Endodermal cell (in vitro differentiated cells): Measurements from ENCODE around the gene GSTT4. TPM values are rescaled to one million over a fixed set of nuclear protein-coding genes. Genes with fewer than 3 reads are reported as not detected.

ENCODE experiments used
- DNase-seq: peaks from one replicate; pipeline ENCODE4 v3.0.0-alpha.2; 2017
- H3K27ac ChIP-seq: 2 replicates; pipeline ENCODE4 v1.5.1; 2013; ENCODE audit warnings: mild to moderate bottlenecking, low read depth, low read length, moderate library complexity
- H3K27me3 ChIP-seq: 2 replicates; pipeline ENCODE4 v1.6.1; 2013; ENCODE audit warnings: mild to moderate bottlenecking, low read length, moderate library complexity; ENCODE audit not compliant: insufficient read depth, control insufficient read depth, poor library complexity, severe bottlenecking
- H3K36me3 ChIP-seq: 2 replicates; pipeline ENCODE4 v1.7.0; 2013; ENCODE audit warnings: mild to moderate bottlenecking, low read length, moderate library complexity; ENCODE audit not compliant: control insufficient read depth, insufficient read depth
- H3K4me1 ChIP-seq: one replicate; pipeline ENCODE4 v1.7.0; 2013; ENCODE audit warnings: low read length; ENCODE audit not compliant: control insufficient read depth, insufficient read depth
- H3K4me3 ChIP-seq: 2 replicates; pipeline ENCODE4 v1.5.1; 2013; ENCODE audit warnings: mild to moderate bottlenecking, low read length, moderate library complexity
- H3K9ac ChIP-seq: 2 replicates; pipeline ENCODE4 v1.6.1; 2013; ENCODE audit warnings: mild to moderate bottlenecking, low read length, moderate library complexity; ENCODE audit not compliant: poor library complexity, severe bottlenecking; ENCODE audit errors: extremely low read depth
- H3K9me3 ChIP-seq: 2 replicates; pipeline ENCODE4 v1.6.1; 2013; ENCODE audit warnings: mild to moderate bottlenecking, low read length, moderate library complexity; ENCODE audit not compliant: control insufficient read depth
- H3K27ac Mint-ChIP-seq: 2 replicates; pipeline ENCODE4 v1.8.0; 2020; ENCODE audit warnings: mixed read lengths
- H3K27me3 Mint-ChIP-seq: 2 replicates; pipeline ENCODE4 v1.8.0; 2021; ENCODE audit warnings: mild to moderate bottlenecking, mixed read lengths; ENCODE audit not compliant: insufficient read depth
- H3K36me3 Mint-ChIP-seq: 2 replicates; pipeline ENCODE4 v1.8.0; 2020; ENCODE audit warnings: low read depth, mixed read lengths
- H3K4me1 Mint-ChIP-seq: 2 replicates; pipeline ENCODE4 v1.8.0; 2020; ENCODE audit warnings: mixed read lengths
- H3K4me3 Mint-ChIP-seq: 2 replicates; pipeline ENCODE4 v1.8.0; 2020; ENCODE audit warnings: mild to moderate bottlenecking, moderate library complexity, mixed read lengths
- H3K9me3 Mint-ChIP-seq: 2 replicates; pipeline ENCODE4 v1.8.0; 2020; ENCODE audit warnings: mild to moderate bottlenecking, mixed read lengths
- WGBS, 2 experiments: methylation state at CpG; one replicate each; pipeline versions ENCODE4 v1.1.5 to v1.1.7; 2013; ENCODE audit warnings: missing lambda C conversion rate in 2 of 2, mixed read lengths in 1 of 2; ENCODE audit not compliant: insufficient coverage in 1 of 2, insufficient read length in 1 of 2; 5-methylcytosine and 5-hydroxymethylcytosine counted together
- total RNA-seq, 2 donors: library from RNA; stranded (reverse); fragmentation: NEBNext Ultra II Directional in 1 of 2; extraction: Animal tissue kit (Norgen Biotek cat#: 25700) in 1 of 2; gene quantifications; 2 replicates in 1 of 2; 3 replicates in 1 of 2; pipeline ENCODE4 v1.2.1, GENCODE V29; 2021
- TF ChIP-seq, protein P1 (sequence below): fragments of 200-600 bp; sonication (generic); conservative IDR thresholded peaks from 2 replicates; pipeline ENCODE4 v1.5.0; 2021; ENCODE audit warnings: antibody characterized with exemption, mild to moderate bottlenecking

The GSTT4 gene
- total RNA-seq, 2 donors from 2014 or later = not detected

DNA sequence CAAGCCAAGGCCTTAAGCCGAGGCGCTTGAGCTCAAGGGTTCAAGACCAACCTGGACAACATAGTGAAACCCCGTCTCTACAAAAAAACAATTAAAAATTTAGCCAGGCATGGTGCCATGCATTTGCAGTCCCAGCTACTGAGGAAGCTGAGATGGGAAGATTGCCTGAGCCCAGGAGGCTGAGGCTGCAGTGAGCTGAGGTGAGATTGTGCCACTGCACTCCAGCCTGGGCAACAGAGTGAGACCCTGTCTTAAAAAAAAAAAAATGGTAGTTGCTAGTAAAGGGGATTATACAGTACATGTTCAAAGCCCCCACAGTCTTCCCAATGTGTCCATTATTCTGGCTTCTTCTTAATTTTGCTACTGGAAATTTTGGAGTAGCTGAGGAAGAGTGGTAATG, 24.1 kb upstream of the GSTT4 start:
- Mint-ChIP-seq H3K36me3 (no peaks in the 10 kb centered on the region), H3K4me3 (no peak overlapping the region), H3K27ac (no peak overlapping the region), H3K9me3 (no peaks in the 10 kb centered on the region), H3K4me1 (peaks cover 16% of the 10 kb centered on the region), H3K27me3 (no peaks in the 10 kb centered on the region)
- DNase-seq = peak; percentile 20
- H3K36me3 ChIP-seq = no peaks in the 10 kb centered on the region
- no peaks in the 10 kb centered on the region for H3K9me3 ChIP-seq
- no peak overlapping the region for H3K27ac ChIP-seq
- WGBS, 2 experiments = 97% methylated on average over 3 of the region's 3 CpGs; no CpG with 5 or more reads in 1 of the 2 experiments
- H3K27me3 ChIP-seq = no peaks in the 10 kb centered on the region
- no peak overlapping the region for H3K4me3 ChIP-seq
- H3K9ac ChIP-seq = no peak overlapping the region
- H3K4me1 ChIP-seq = no peaks in the 10 kb centered on the region
- TF ChIP-seq, protein P1, sequence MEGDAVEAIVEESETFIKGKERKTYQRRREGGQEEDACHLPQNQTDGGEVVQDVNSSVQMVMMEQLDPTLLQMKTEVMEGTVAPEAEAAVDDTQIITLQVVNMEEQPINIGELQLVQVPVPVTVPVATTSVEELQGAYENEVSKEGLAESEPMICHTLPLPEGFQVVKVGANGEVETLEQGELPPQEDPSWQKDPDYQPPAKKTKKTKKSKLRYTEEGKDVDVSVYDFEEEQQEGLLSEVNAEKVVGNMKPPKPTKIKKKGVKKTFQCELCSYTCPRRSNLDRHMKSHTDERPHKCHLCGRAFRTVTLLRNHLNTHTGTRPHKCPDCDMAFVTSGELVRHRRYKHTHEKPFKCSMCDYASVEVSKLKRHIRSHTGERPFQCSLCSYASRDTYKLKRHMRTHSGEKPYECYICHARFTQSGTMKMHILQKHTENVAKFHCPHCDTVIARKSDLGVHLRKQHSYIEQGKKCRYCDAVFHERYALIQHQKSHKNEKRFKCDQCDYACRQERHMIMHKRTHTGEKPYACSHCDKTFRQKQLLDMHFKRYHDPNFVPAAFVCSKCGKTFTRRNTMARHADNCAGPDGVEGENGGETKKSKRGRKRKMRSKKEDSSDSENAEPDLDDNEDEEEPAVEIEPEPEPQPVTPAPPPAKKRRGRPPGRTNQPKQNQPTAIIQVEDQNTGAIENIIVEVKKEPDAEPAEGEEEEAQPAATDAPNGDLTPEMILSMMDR = no peak

DNA sequence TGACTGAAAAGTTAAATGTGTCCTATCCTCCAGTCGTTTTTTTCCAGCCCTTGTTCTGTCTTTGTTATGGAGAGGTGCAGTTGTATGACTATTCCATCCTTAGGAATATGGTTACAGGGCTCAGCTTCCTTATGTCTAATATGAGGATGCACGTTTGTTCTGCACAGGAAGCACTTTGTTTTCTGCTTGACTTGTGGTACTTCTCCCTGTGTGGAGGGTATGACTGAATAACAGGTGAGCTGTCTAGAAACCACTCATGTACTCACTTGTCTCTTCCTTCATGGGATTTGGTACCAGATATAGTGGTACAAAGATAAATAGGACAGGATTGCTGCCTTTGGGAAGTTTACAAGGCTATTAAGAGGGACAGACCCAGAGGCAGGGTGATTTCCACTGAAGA, 23.3 kb upstream of the GSTT4 start:
- Mint-ChIP-seq H3K27me3 (no peaks in the 10 kb centered on the region), H3K36me3 (no peaks in the 10 kb centered on the region), H3K4me1 (peaks cover 16% of the 10 kb centered on the region), H3K27ac (no peak overlapping the region), H3K9me3 (no peaks in the 10 kb centered on the region), H3K4me3 (no peak overlapping the region)
- WGBS, 2 experiments = 71 to 83% methylated on average over 1 to 2 of the region's 2 CpGs
- Histone ChIP-seq H3K36me3 (no peaks in the 10 kb centered on the region), H3K27me3 (no peaks in the 10 kb centered on the region), H3K9me3 (no peaks in the 10 kb centered on the region), H3K9ac (no peak overlapping the region), H3K27ac (no peak overlapping the region), H3K4me1 (no peaks in the 10 kb centered on the region), H3K4me3 (no peak overlapping the region)
- peak; percentile 10 for DNase-seq
- TF ChIP-seq, protein P1 = no peak

DNA sequence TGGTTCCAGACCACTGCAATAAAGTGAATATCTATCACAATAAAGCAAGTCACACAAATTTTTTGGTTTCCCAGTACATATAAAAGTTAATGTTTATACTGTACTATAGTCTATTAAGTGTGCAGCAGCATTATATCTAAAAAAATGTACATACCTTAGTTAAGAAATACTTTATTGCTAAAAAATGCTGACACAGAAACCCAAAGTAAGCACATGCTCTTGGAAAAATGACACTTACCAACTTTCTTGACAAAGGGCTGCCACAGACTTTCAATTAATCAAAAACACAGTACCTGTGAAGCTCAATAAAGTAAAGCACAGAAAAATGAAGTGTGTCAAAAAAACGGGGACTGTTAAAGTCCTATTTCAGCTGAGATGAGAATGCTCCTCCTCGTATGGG, 22.7 kb upstream of the GSTT4 start:
- no peaks in the 10 kb centered on the region for H3K9me3 ChIP-seq
- no peak overlapping the region for H3K27ac ChIP-seq
- no peaks in the 10 kb centered on the region for H3K36me3 ChIP-seq
- no peaks in the 10 kb centered on the region for H3K27me3 Mint-ChIP-seq
- WGBS, 2 experiments = 79 to 81% methylated on average over 2 of the region's 2 CpGs
- H3K27me3 ChIP-seq = no peaks in the 10 kb centered on the region
- no peaks in the 10 kb centered on the region for H3K9me3 Mint-ChIP-seq
- no peak overlapping the region for H3K4me3 ChIP-seq
- H3K4me3 Mint-ChIP-seq = no peak overlapping the region
- H3K27ac Mint-ChIP-seq = no peak overlapping the region
- no peaks in the 10 kb centered on the region for H3K36me3 Mint-ChIP-seq
- H3K4me1 ChIP-seq = no peaks in the 10 kb centered on the region
- TF ChIP-seq, protein P1 = no peak
- H3K4me1 Mint-ChIP-seq = peaks cover 16% of the 10 kb centered on the region
- no peak overlapping the region for H3K9ac ChIP-seq
- no peak for DNase-seq
